Measurements from ENCODE around the gene RAB27B.

The RAB27B gene

GRCh38 chr18:54924948-54925347 is 96.7 kb downstream of the RAB27B start:
- TF ChIP-seq CTCF (conservative IDR thresholded peaks at IDR 0.05) = no peak
- no peak for TF ChIP-seq ZFX (IDR thresholded peaks at IDR 0.05)
- H3K27ac ChIP-seq = no peak overlapping the region

DNA sequence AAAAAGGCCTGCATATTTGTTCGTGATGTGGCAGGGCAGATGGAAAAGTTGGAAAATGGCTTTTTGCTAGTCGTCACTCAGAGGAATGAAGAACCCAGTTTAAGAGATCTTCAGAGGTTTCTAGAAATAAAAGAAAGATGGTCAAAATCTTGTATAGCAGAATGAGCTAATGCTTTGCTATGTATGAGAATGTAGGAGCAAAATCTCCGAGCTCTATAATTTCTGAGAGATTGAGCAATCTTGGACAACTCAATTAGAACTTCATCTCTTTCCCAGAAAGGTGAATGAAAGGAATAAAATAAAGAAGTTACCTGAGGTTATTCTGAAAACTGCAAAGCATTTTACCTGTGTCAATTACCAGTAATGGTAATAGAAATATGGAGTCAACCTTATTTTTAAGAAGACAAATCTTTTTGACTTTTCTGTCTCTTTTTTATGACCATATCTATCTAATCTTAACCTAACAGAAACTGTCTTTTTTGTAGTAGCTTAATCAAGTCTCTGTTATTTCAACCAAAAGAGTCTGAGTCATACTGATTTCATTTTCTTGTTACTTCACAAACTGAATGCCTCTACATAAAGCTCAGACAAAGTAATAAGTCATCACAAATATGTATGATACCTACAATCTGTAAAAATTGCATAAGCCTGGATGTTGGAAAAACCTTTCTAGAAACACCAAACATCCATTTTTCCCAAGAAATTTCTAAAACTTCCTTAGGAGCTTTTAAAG is 98.5 kb downstream of the RAB27B start:
- H3K27ac ChIP-seq = no peak overlapping the region
- TF ChIP-seq CTCF (conservative IDR thresholded peaks at IDR 0.05) (no peak), ZFX (IDR thresholded peaks at IDR 0.05) (no peak)

DNA sequence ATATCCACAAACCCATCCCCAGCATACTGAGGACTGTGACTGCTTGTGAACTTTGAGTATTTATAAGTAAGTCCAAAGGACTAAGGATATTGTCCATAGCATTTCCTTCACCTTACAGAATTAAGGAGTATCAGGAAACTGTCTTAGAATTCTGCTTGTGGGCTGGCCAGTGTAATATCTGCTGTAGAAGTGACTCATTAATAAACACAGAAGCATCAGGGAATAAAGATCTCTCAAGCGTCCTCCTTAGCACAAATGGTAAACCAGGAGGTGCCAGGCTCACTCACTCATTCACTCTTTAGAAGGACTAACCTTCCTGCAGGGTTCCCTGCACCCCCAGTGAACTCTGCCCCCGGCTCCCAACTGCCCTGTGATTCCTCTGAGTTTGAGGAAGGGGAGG is 100.0 kb downstream of the RAB27B start:
- H3K27ac ChIP-seq = no peak overlapping the region
- TF ChIP-seq ZFX (IDR thresholded peaks at IDR 0.05) (no peak), CTCF (conservative IDR thresholded peaks at IDR 0.05) (no peak)

DNA sequence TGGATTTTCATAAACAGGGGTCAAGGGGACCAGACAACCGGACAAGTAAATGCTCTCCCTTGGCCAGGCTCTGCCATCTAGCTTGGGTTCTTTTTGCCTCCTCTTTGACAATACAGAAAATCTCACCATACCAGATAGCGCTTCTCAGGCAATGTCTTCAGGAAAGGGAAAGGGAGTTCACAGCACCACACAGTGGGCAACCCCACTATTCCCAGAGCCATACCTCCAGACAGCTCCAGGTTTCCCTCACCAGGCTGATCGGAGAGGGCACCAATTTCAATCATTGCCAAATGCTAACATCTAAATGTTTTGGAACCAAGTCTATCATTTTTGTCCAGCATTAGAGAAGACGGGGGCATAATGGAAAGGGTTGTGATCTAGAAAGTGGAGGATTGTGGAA is 102.9 kb downstream of the RAB27B start:
- TF ChIP-seq ZFX (IDR thresholded peaks at IDR 0.05) (no peak), CTCF (conservative IDR thresholded peaks at IDR 0.05) (no peak)

DNA sequence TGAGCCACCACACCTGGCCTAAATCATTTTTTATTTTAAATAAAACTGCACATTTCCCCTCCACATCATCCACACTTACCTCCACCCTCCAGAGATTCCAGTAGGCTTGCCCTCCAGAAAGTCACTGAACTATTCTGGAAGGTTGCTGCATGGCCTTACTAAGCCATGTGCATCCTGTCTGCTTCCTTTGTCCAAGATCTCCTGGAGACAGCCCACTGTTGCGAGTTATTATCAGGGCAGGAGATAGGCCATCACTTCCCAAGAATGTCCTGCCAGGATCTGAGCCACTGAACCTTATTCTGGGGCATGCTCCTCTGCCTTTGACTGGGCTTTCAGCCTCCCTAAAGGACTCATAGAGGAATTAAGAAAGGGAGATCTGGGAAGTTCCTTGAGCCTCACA is 104.2 kb downstream of the RAB27B start:
- H3K27ac ChIP-seq = no peak overlapping the region
- no peak for TF ChIP-seq ZFX (IDR thresholded peaks at IDR 0.05)
- TF ChIP-seq CTCF (conservative IDR thresholded peaks at IDR 0.05) = no peak

More for the DNA sequence above, 102.9 kb downstream of the RAB27B start:
- no peak overlapping the region for H3K27ac ChIP-seq

GRCh38 chr18:54938506-54938905 is 110.2 kb downstream of the RAB27B start:
- no peak overlapping the region for H3K27ac ChIP-seq
- TF ChIP-seq ZFX (IDR thresholded peaks at IDR 0.05) = no peak
- no peak for TF ChIP-seq CTCF (conservative IDR thresholded peaks at IDR 0.05)

- no peak overlapping the region for H3K27ac ChIP-seq
- TF ChIP-seq CTCF (conservative IDR thresholded peaks at IDR 0.05) = no peak
- no peak for TF ChIP-seq ZFX (IDR thresholded peaks at IDR 0.05)
These were observed 111.2 kb downstream of the RAB27B start for GRCh38 chr18:54939361-54939917.

Measured in C4-2B (cell line).